Breast epithelium (tissue), 4 donors: ENCODE data around the gene SLC25A24. TPM values are rescaled to one million over a fixed set of nuclear protein-coding genes. Genes with fewer than 3 reads are reported as not detected.
"Not testable (repeated sequence)": the region's sequence is repeated elsewhere in the genome, so short reads cannot be mapped to it uniquely, and the experiment has no call there.

Experiments used
- DNase-seq, 2 donors: peaks; one replicate each; pipeline ENCODE4 v3.0.0-alpha.2; 2019; ENCODE audit warnings: low spot score in 2 of 2
- H3K27ac ChIP-seq, 2 donors: fragments of 200-600 bp; sonication (generic) in 1 of 2; one replicate each; pipeline ENCODE4 v1.5.1; 2016 to 2019; ENCODE audit warnings: mild to moderate bottlenecking in 1 of 2
- H3K27me3 ChIP-seq, 2 donors: fragments of 200-600 bp; sonication (generic) in 1 of 2; one replicate each; pipeline versions ENCODE4 v1.5.1 to v1.6.0; 2017 to 2019; ENCODE audit warnings: control low read depth in 1 of 2, mild to moderate bottlenecking in 1 of 2
- H3K36me3 ChIP-seq: fragments of 200-600 bp; one replicate; pipeline ENCODE4 v1.5.1; 2019
- H3K4me1 ChIP-seq, 2 donors: fragments of 200-600 bp; sonication (generic); one replicate each; pipeline ENCODE4 v1.5.1; 2016 to 2019; ENCODE audit warnings: control low read depth in 1 of 2
- H3K4me3 ChIP-seq, 3 donors: fragments of 200-600 bp; sonication (generic); 1 replicate in 2 of 3; 2 replicates in 1 of 3; pipeline ENCODE4 v1.5.1; 2016 to 2019; ENCODE audit warnings: mild to moderate bottlenecking in 3 of 3, moderate library complexity in 2 of 3
- H3K9me3 ChIP-seq, 2 donors: fragments of 200-600 bp; sonication (generic) in 1 of 2; one replicate each; pipeline ENCODE4 v1.5.1; 2016 to 2019; ENCODE audit warnings: control low read depth in 1 of 2
- CTCF ChIP-seq, 3 donors: fragments of 450-650 bp; IDR thresholded peaks; one replicate each; pipeline ENCODE4 v1.5.1; 2016 to 2017; ENCODE audit warnings: antibody characterized with exemption in 3 of 3, mild to moderate bottlenecking in 3 of 3, moderate library complexity in 3 of 3
- POLR2A ChIP-seq: fragments of 450-650 bp; IDR thresholded peaks from one replicate; pipeline ENCODE4 v1.6.1; 2016; ENCODE audit warnings: antibody characterized with exemption, mild to moderate bottlenecking, moderate library complexity
- POLR2AphosphoS5 ChIP-seq, 3 donors: sonication (generic); formaldehyde crosslinking; IDR thresholded peaks; one replicate each; pipeline ENCODE4 v1.6.1; 2017; ENCODE audit warnings: antibody characterized with exemption in 3 of 3
- intact Hi-C: fragments of 100-400 bp; cut with DNase I; formaldehyde crosslinking; loops from one replicate; pipeline ENCODE4 v1.15.1; 2023; ENCODE audit warnings: low total_unique reads
- total RNA-seq, 3 donors: library from RNA; depleted of rRNA; stranded (reverse); fragments of >200 nt; gene quantifications; one replicate each; pipeline ENCODE4 v1.1.0, GENCODE V29; 2016

Gene SLC25A24
- total RNA-seq, 3 donors from 2014 or later: 40.3 to 53.0 (median 45.1) TPM

GRCh38 chr1:108141621-108142020 lies 58.5 kb downstream of the SLC25A24 start:
- DNase-seq: no peak
- H3K27me3 ChIP-seq: no peaks in the 10 kb centered on the region
- H3K36me3 ChIP-seq: no peaks in the 10 kb centered on the region
- no peak overlapping the region for H3K4me3 ChIP-seq
- H3K4me1 ChIP-seq: no peaks in the 10 kb centered on the region
- no peak overlapping the region for H3K27ac ChIP-seq
- H3K9me3 ChIP-seq: peaks cover 0 to 6% of the 10 kb centered on the region in 2 donors
- intact Hi-C loops: no loop called here
- TF ChIP-seq POLR2AphosphoS5 (IDR thresholded peaks at IDR 0.05): no peak

- no peak for DNase-seq
- H3K9me3 ChIP-seq: peaks cover 0 to 5% of the 10 kb centered on the region in 2 donors
- H3K4me3 ChIP-seq: no peak overlapping the region
- H3K4me1 ChIP-seq: no peaks in the 10 kb centered on the region
- no peak for TF ChIP-seq CTCF (IDR thresholded peaks at IDR 0.05)
- no peak for TF ChIP-seq POLR2A
- TF ChIP-seq POLR2AphosphoS5 (IDR thresholded peaks at IDR 0.05): no peak
- H3K36me3 ChIP-seq: no peaks in the 10 kb centered on the region
- no peaks in the 10 kb centered on the region for H3K27me3 ChIP-seq
- no peak overlapping the region for H3K27ac ChIP-seq
- intact Hi-C loops: no loop called here
Measured at GRCh38 chr1:108140936-108141335, 59.2 kb downstream of the SLC25A24 start.

- TF ChIP-seq POLR2AphosphoS5 (IDR thresholded peaks at IDR 0.05): no peak
- TF ChIP-seq CTCF (IDR thresholded peaks at IDR 0.05): no peak
- no peak for TF ChIP-seq POLR2A
- Histone ChIP-seq H3K27ac (no peak overlapping the region), H3K27me3 (no peaks in the 10 kb centered on the region), H3K36me3 (no peaks in the 10 kb centered on the region), H3K4me3 (no peak overlapping the region), H3K9me3 (no peaks in the 10 kb centered on the region), H3K4me1 (no peaks in the 10 kb centered on the region)
- no peak for DNase-seq
- intact Hi-C loops: no loop called here
Measured at GRCh38 chr1:108140177-108140576, 60.0 kb downstream of the SLC25A24 start.

GRCh38 chr1:108139555-108139954 lies 60.6 kb downstream of the SLC25A24 start:
- H3K27me3 ChIP-seq, H3K4me1 ChIP-seq, H3K9me3 ChIP-seq, H3K36me3 ChIP-seq, H3K4me3 ChIP-seq, intact Hi-C loops, H3K27ac ChIP-seq, DNase-seq: not testable (repeated sequence)

GRCh38 chr1:108133148-108133547 lies 67.0 kb downstream of the SLC25A24 start:
- H3K27ac ChIP-seq, DNase-seq, H3K27me3 ChIP-seq, H3K36me3 ChIP-seq, H3K4me1 ChIP-seq, H3K4me3 ChIP-seq, intact Hi-C loops, H3K9me3 ChIP-seq: not testable (repeated sequence)

- intact Hi-C loops, H3K4me1 ChIP-seq, H3K9me3 ChIP-seq, H3K36me3 ChIP-seq, H3K27ac ChIP-seq, DNase-seq, H3K4me3 ChIP-seq, H3K27me3 ChIP-seq: not testable (repeated sequence)
Measured at GRCh38 chr1:108132367-108132766, 67.8 kb downstream of the SLC25A24 start.

GRCh38 chr1:108131281-108131680 lies 68.9 kb downstream of the SLC25A24 start:
- H3K27ac ChIP-seq, H3K27me3 ChIP-seq, H3K4me1 ChIP-seq, H3K36me3 ChIP-seq, H3K4me3 ChIP-seq, intact Hi-C loops, DNase-seq, H3K9me3 ChIP-seq: not testable (repeated sequence)

GRCh38 chr1:108130794-108131193 lies 69.3 kb downstream of the SLC25A24 start:
- TF ChIP-seq CTCF (IDR thresholded peaks at IDR 0.05): no peak
- TF ChIP-seq POLR2AphosphoS5 (IDR thresholded peaks at IDR 0.05): no peak
- TF ChIP-seq POLR2A: no peak
- Histone ChIP-seq H3K4me3 (no peak overlapping the region), H3K27ac (no peak overlapping the region), H3K4me1 (no peaks in the 10 kb centered on the region), H3K9me3 (no peaks in the 10 kb centered on the region), H3K36me3 (no peaks in the 10 kb centered on the region), H3K27me3 (no peaks in the 10 kb centered on the region)
- intact Hi-C loops: no loop called here
- DNase-seq: no peak
